H9 (cell line): ENCODE measurements around the gene TPSAB1. TPM values are rescaled to one million over a fixed set of nuclear protein-coding genes. Genes with fewer than 3 reads are reported as not detected.

Experiments used
- DNase-seq: peaks from one replicate; pipeline ENCODE4 v3.0.0-alpha.2; 2017
- H2AFZ ChIP-seq: one replicate; pipeline ENCODE4 v1.6.1; 2013; ENCODE audit warnings: mild to moderate bottlenecking, low read length, control low read depth, moderate library complexity
- H2AK5ac ChIP-seq: 2 replicates; pipeline ENCODE4 v1.6.1; 2013; ENCODE audit warnings: low read length, control low read depth, mixed read lengths; ENCODE audit not compliant: insufficient read length
- H2BK120ac ChIP-seq: one replicate; pipeline ENCODE4 v1.6.1; 2013; ENCODE audit warnings: low read depth, mild to moderate bottlenecking, low read length, control low read depth, inconsistent platforms; ENCODE audit not compliant: poor library complexity, severe bottlenecking
- H2BK12ac ChIP-seq: 2 replicates; pipeline ENCODE4 v1.6.1; 2013; ENCODE audit warnings: low read length, control low read depth, mixed read lengths, low read depth; ENCODE audit not compliant: insufficient read length
- H2BK15ac ChIP-seq: 2 replicates; pipeline ENCODE4 v1.6.1; 2013; ENCODE audit warnings: low read depth, low read length, control low read depth
- H2BK20ac ChIP-seq: one replicate; pipeline ENCODE4 v1.6.1; 2013; ENCODE audit warnings: low read depth, mild to moderate bottlenecking, low read length, control low read depth, inconsistent platforms; ENCODE audit not compliant: poor library complexity, severe bottlenecking
- H2BK5ac ChIP-seq: 2 replicates; pipeline ENCODE4 v1.6.1; 2013; ENCODE audit warnings: low read length, control low read depth, mixed read lengths; ENCODE audit not compliant: insufficient read length
- H3K14ac ChIP-seq: 2 replicates; pipeline ENCODE4 v1.6.1; 2013; ENCODE audit warnings: low read length, control low read depth; ENCODE audit not compliant: insufficient read depth
- H3K18ac ChIP-seq: 2 replicates; pipeline ENCODE4 v1.6.1; 2013; ENCODE audit warnings: low read depth, mild to moderate bottlenecking, mixed read lengths, low read length, control low read depth; ENCODE audit not compliant: insufficient read length
- H3K23ac ChIP-seq: 2 replicates; pipeline ENCODE4 v1.6.1; 2013; ENCODE audit warnings: low read length, control low read depth, mixed read lengths, low read depth; ENCODE audit not compliant: insufficient read length
- H3K23me2 ChIP-seq: 2 replicates; pipeline ENCODE4 v1.6.1; 2013; ENCODE audit warnings: low read depth, mild to moderate bottlenecking, mixed read lengths, low read length, control low read depth; ENCODE audit not compliant: insufficient read length, poor library complexity, severe bottlenecking
- H3K27ac ChIP-seq: 2 replicates; pipeline ENCODE4 v1.5.1; 2013; ENCODE audit warnings: low read length, control low read depth, mixed read lengths, low read depth; ENCODE audit not compliant: insufficient read length
- H3K27me3 ChIP-seq: 2 replicates; pipeline ENCODE4 v1.6.1; 2013; ENCODE audit warnings: low read length, control low read depth, inconsistent platforms; ENCODE audit not compliant: insufficient read depth
- H3K4ac ChIP-seq: 2 replicates; pipeline ENCODE4 v1.6.1; 2013; ENCODE audit warnings: low read depth, mild to moderate bottlenecking, control low read depth, inconsistent platforms, low read length, moderate library complexity
- H3K4me1 ChIP-seq: 2 replicates; pipeline ENCODE4 v1.6.1; 2013; ENCODE audit warnings: low read length, control low read depth, inconsistent platforms; ENCODE audit not compliant: insufficient read depth
- H3K4me2 ChIP-seq: 2 replicates; pipeline ENCODE4 v1.6.1; 2013; ENCODE audit warnings: low read length, control low read depth, mixed read lengths; ENCODE audit not compliant: insufficient read length, insufficient read depth
- H3K56ac ChIP-seq: 2 replicates; pipeline ENCODE4 v1.6.1; 2013; ENCODE audit warnings: low read depth, mild to moderate bottlenecking, mixed read lengths, low read length, control low read depth; ENCODE audit not compliant: insufficient read length
- H3K79me1 ChIP-seq: 2 replicates; pipeline ENCODE4 v1.6.1; 2013; ENCODE audit warnings: low read depth, mild to moderate bottlenecking, moderate library complexity, low read length, control low read depth, inconsistent platforms; ENCODE audit not compliant: insufficient read depth, poor library complexity, severe bottlenecking
- H3K79me2 ChIP-seq: 2 replicates; pipeline ENCODE4 v1.6.1; 2013; ENCODE audit warnings: low read length, control low read depth, inconsistent platforms; ENCODE audit not compliant: insufficient read depth
- H3K9ac ChIP-seq: 2 replicates; pipeline ENCODE4 v1.6.1; 2013; ENCODE audit warnings: low read length, control low read depth, mixed read lengths; ENCODE audit not compliant: insufficient read length; ENCODE audit errors: extremely low read depth
- H3K9me3 ChIP-seq: one replicate; pipeline ENCODE4 v1.6.1; 2013; ENCODE audit warnings: low read depth, low read length, inconsistent platforms; ENCODE audit not compliant: control insufficient read depth
- H3T11ph ChIP-seq: one replicate; pipeline ENCODE4 v1.6.1; 2013; ENCODE audit warnings: mild to moderate bottlenecking, low read length, control low read depth, inconsistent platforms
- H4K20me1 ChIP-seq: one replicate; pipeline ENCODE4 v1.6.1; 2013; ENCODE audit not compliant: control insufficient read depth, insufficient read length, insufficient read depth
- H4K5ac ChIP-seq: 2 replicates; pipeline ENCODE4 v1.6.1; 2013; ENCODE audit warnings: low read depth, mild to moderate bottlenecking, mixed read lengths, low read length, control low read depth; ENCODE audit not compliant: insufficient read length
- H4K8ac ChIP-seq: replicated peaks from 2 replicates; pipeline ENCODE4 v1.6.1; 2013; ENCODE audit warnings: low read length, control low read depth, mixed read lengths, low read depth; ENCODE audit not compliant: insufficient read length
- H4K91ac ChIP-seq: 2 replicates; pipeline ENCODE4 v1.6.1; 2013; ENCODE audit warnings: low read depth, mild to moderate bottlenecking, moderate library complexity, mixed read lengths, low read length, control low read depth; ENCODE audit not compliant: insufficient read length
- H3K27ac Mint-ChIP-seq, 3 experiments: 2 replicates in 2 of 3; 3 replicates in 1 of 3; pipeline ENCODE4 v1.8.0; 2020 to 2021; ENCODE audit warnings: mixed read lengths in 3 of 3, mild to moderate bottlenecking in 1 of 3, moderate library complexity in 1 of 3
- H3K27me3 Mint-ChIP-seq: 2 replicates; pipeline ENCODE4 v1.8.0; 2021; ENCODE audit warnings: low read depth, mild to moderate bottlenecking, moderate library complexity, mixed read lengths
- H3K36me3 Mint-ChIP-seq, 3 experiments: 2 replicates in 2 of 3; 3 replicates in 1 of 3; pipeline ENCODE4 v1.8.0; 2020 to 2021; ENCODE audit warnings: low read depth in 3 of 3, mixed read lengths in 3 of 3; ENCODE audit not compliant: insufficient read depth in 1 of 3
- H3K4me1 Mint-ChIP-seq, 2 experiments: 2 replicates each; pipeline ENCODE4 v1.8.0; 2020; ENCODE audit warnings: mixed read lengths in 2 of 2
- H3K4me3 Mint-ChIP-seq, 2 experiments: 2 replicates in 1 of 2; 3 replicates in 1 of 2; pipeline ENCODE4 v1.8.0; 2020 to 2021; ENCODE audit warnings: mild to moderate bottlenecking in 2 of 2, mixed read lengths in 2 of 2, moderate library complexity in 1 of 2
- H3K9me3 Mint-ChIP-seq, 2 experiments: 2 replicates in 1 of 2; 3 replicates in 1 of 2; pipeline ENCODE4 v1.8.0; 2020; ENCODE audit warnings: mild to moderate bottlenecking in 2 of 2, mixed read lengths in 2 of 2, moderate library complexity in 1 of 2
- WGBS: extraction: QIAGEN DNeasy Blood & Tissue Kit; methylation state at CpG from one replicate; pipeline ENCODE4 v1.1.7; 2013; ENCODE audit warnings: missing lambda C conversion rate, low lambda C conversion rate, mixed read lengths; ENCODE audit not compliant: insufficient read length; ENCODE audit errors: extremely low coverage; 5-methylcytosine and 5-hydroxymethylcytosine counted together
- total RNA-seq: library from RNA; stranded (reverse); gene quantifications from 2 replicates; pipeline ENCODE4 v1.2.1, GENCODE V29; 2021
- TF ChIP-seq, protein P1 (sequence below): fragments of 200-600 bp; sonication (generic); conservative IDR thresholded peaks from 3 replicates; pipeline ENCODE4 v1.8.0; 2021; ENCODE audit warnings: antibody characterized with exemption, mild to moderate bottlenecking

TPSAB1 gene
- total RNA-seq, 1 experiment from 2014 or later: not detected

DNA sequence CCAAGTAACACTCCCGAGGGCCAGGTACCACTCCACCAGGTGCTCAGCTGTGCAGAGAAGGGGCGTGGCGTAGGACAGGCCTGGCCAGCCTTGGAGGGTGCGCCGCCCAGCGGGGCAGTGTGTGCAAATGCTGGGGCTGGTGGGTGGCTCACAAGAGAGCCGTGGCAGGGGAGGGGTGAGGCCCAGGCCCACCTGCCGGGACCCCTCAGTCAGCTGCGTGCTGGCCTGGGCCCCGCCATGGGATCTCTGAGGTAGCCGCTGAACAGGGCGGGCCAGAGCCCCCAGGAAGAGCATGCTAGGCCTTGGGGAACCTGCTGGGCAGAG lies 24.2 kb upstream of the TPSAB1 start:
- Histone ChIP-seq H3K9me3 (no peaks in the 10 kb centered on the region), H3K14ac (no peak overlapping the region; the same call in 1 of the 2 replicates), H2AK5ac (no peak overlapping the region), H3K4me1 (no peaks in the 10 kb centered on the region), H4K5ac (no peak overlapping the region), H4K20me1 (peaks cover 3% of the 10 kb centered on the region), H3K27ac (no peak overlapping the region), H3K79me1 (no peaks in the 10 kb centered on the region), H2BK12ac (no peak overlapping the region), H4K91ac (no peak overlapping the region), H2BK20ac (no peak overlapping the region), H3K23ac (no peak overlapping the region), H3K23me2 (no peaks in the 10 kb centered on the region), H3K9ac (no peak overlapping the region), H2AFZ (no peak overlapping the region), H2BK15ac (no peak overlapping the region; the same call in 1 of the 2 replicates), H3K4ac (no peak overlapping the region), H3K18ac (no peak overlapping the region), H2BK5ac (no peak overlapping the region), H4K8ac (no peak overlapping the region), H3T11ph (no peak overlapping the region), H3K79me2 (no peaks in the 10 kb centered on the region), H3K4me2 (no peak overlapping the region), H3K27me3 (no peaks in the 10 kb centered on the region), H2BK120ac (no peak overlapping the region), H3K56ac (no peak overlapping the region)
- no peak for DNase-seq
- TF ChIP-seq, protein P1, sequence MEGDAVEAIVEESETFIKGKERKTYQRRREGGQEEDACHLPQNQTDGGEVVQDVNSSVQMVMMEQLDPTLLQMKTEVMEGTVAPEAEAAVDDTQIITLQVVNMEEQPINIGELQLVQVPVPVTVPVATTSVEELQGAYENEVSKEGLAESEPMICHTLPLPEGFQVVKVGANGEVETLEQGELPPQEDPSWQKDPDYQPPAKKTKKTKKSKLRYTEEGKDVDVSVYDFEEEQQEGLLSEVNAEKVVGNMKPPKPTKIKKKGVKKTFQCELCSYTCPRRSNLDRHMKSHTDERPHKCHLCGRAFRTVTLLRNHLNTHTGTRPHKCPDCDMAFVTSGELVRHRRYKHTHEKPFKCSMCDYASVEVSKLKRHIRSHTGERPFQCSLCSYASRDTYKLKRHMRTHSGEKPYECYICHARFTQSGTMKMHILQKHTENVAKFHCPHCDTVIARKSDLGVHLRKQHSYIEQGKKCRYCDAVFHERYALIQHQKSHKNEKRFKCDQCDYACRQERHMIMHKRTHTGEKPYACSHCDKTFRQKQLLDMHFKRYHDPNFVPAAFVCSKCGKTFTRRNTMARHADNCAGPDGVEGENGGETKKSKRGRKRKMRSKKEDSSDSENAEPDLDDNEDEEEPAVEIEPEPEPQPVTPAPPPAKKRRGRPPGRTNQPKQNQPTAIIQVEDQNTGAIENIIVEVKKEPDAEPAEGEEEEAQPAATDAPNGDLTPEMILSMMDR: no peak
- Mint-ChIP-seq H3K36me3 (peaks cover 2 to 29% (median 23%) of the 10 kb centered on the region in 3 experiments; a peak in 6 of 7 replicates), H3K9me3 (no peaks in the 10 kb centered on the region), H3K27ac (no peak overlapping the region), H3K4me1 (no peaks in the 10 kb centered on the region), H3K4me3 (no peak overlapping the region), H3K27me3 (no peaks in the 10 kb centered on the region)
- WGBS: no CpG with 5 or more reads among the region's 12 CpGs
